Measurements from ENCODE around the gene SGK2.

SGK2 gene

DNA sequence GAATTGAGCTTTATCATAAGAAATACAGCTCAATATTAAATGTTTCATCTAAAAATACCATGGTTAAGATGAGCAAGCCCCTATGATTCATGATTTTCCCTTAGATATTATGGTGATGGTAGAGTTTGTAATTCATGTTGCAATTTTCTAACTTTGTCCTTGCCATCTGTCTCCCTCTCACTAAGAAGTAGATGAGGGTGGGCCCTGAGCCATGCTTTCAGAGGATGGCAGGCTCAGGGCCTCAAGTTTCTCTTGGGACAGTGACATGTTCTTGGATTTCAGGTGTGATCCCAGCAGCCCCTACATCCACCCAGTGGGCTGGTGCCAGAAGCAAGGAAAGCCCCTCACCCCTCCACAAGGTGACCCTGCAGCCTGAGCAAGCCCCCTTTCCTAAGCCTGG lies 25.8 kb upstream of the SGK2 start:
- H3K27me3 ChIP-seq (ENCODE audit: control insufficient read depth, low read length) = no peaks in the 10 kb centered on the region
- TF ChIP-seq CTCF (IDR thresholded peaks at IDR 0.05; ENCODE audit: low read depth, low read length, poor library complexity, severe bottlenecking) (no peak), EZH2phosphoT487 (IDR thresholded peaks at IDR 0.05; ENCODE audit: borderline replicate concordance, low read length) (no peak)
- H3K4me2 ChIP-seq (ENCODE audit: low read length) = no peak overlapping the region

GRCh38 chr20:43534016-43534415 lies 24.8 kb upstream of the SGK2 start:
- no peaks in the 10 kb centered on the region for H3K36me3 ChIP-seq (ENCODE audit: control insufficient read depth, low read length)
- H3K79me2 ChIP-seq (ENCODE audit: control insufficient read depth, low read length) = no peaks in the 10 kb centered on the region
- H3K4me3 ChIP-seq (ENCODE audit: low read length) = no peak overlapping the region
- no peaks in the 10 kb centered on the region for H3K9me3 ChIP-seq (ENCODE audit: control insufficient read depth, insufficient read depth, low read length)
- H3K4me1 ChIP-seq (ENCODE audit: control insufficient read depth, low read length) = no peaks in the 10 kb centered on the region
- H3K4me2 ChIP-seq (ENCODE audit: low read length) = no peak overlapping the region
- H3K9me2 ChIP-seq (replicated peaks; ENCODE audit: control insufficient read depth, low read length) = no peaks in the 10 kb centered on the region
- H3F3A ChIP-seq (ENCODE audit: control insufficient read depth, insufficient read depth) = no peaks in the 10 kb centered on the region
- no peaks in the 10 kb centered on the region for H3K27me3 ChIP-seq (ENCODE audit: control insufficient read depth, low read length)
- no peak for TF ChIP-seq EZH2phosphoT487 (IDR thresholded peaks at IDR 0.05; ENCODE audit: borderline replicate concordance, low read length)
- H4K20me1 ChIP-seq (ENCODE audit: control insufficient read depth, insufficient read depth, low read depth, low read length) = no peaks in the 10 kb centered on the region
- H3K27ac ChIP-seq (ENCODE audit: low read depth, low read length) = no peak overlapping the region

More for the DNA sequence above, 25.8 kb upstream of the SGK2 start:
- H3K9me3 ChIP-seq (ENCODE audit: control insufficient read depth, insufficient read depth, low read length) = no peaks in the 10 kb centered on the region
- no peaks in the 10 kb centered on the region for H3K36me3 ChIP-seq (ENCODE audit: control insufficient read depth, low read length)
- H3K4me1 ChIP-seq (ENCODE audit: control insufficient read depth, low read length) = no peaks in the 10 kb centered on the region
- no peaks in the 10 kb centered on the region for H3K79me2 ChIP-seq (ENCODE audit: control insufficient read depth, low read length)
- no peaks in the 10 kb centered on the region for H3K9me2 ChIP-seq (replicated peaks; ENCODE audit: control insufficient read depth, low read length)
- no peaks in the 10 kb centered on the region for H3F3A ChIP-seq (ENCODE audit: control insufficient read depth, insufficient read depth)
- H3K4me3 ChIP-seq (ENCODE audit: low read length) = no peak overlapping the region
- no peaks in the 10 kb centered on the region for H4K20me1 ChIP-seq (ENCODE audit: control insufficient read depth, insufficient read depth, low read depth, low read length)
- H3K27ac ChIP-seq (ENCODE audit: low read depth, low read length) = no peak overlapping the region

DNA sequence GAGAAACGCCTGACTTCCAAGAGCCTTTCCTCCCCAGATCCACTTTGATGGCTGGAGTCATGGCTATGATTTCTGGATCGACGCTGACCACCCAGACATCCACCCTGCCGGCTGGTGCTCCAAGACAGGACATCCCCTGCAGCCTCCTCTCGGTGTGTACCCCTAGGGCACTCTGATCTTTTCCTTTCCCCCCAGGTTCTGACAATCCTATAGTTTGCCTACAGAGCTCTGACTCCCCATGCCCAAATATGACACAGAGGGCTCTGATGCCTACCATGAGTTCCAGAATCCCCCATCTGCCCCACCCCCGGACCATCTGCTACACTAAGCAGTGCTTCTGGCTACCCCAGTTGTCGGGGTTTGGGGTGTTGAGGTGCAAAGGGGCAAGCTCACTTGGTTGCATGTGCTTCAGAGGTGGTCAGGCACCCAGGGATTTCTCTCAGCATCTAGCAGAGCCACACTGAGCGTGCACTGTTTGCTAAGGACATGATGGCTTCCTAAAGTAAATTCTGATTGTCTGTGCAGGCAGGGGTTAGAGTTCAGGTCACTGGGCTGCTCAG lies 24.0 kb upstream of the SGK2 start:
- no peaks in the 10 kb centered on the region for H4K20me1 ChIP-seq (ENCODE audit: control insufficient read depth, insufficient read depth, low read depth, low read length)
- no peak overlapping the region for H3K27ac ChIP-seq (ENCODE audit: low read depth, low read length)
- no peaks in the 10 kb centered on the region for H3K27me3 ChIP-seq (ENCODE audit: control insufficient read depth, low read length)
- no peak overlapping the region for H3K4me3 ChIP-seq (ENCODE audit: low read length)
- no peaks in the 10 kb centered on the region for H3K79me2 ChIP-seq (ENCODE audit: control insufficient read depth, low read length)
- no peaks in the 10 kb centered on the region for H3K9me2 ChIP-seq (replicated peaks; ENCODE audit: control insufficient read depth, low read length)
- H3K4me2 ChIP-seq (ENCODE audit: low read length) = no peak overlapping the region
- no peaks in the 10 kb centered on the region for H3K4me1 ChIP-seq (ENCODE audit: control insufficient read depth, low read length)
- no peaks in the 10 kb centered on the region for H3K36me3 ChIP-seq (ENCODE audit: control insufficient read depth, low read length)
- no peak for TF ChIP-seq EZH2phosphoT487 (IDR thresholded peaks at IDR 0.05; ENCODE audit: borderline replicate concordance, low read length)
- TF ChIP-seq CTCF (IDR thresholded peaks at IDR 0.05; ENCODE audit: low read depth, low read length, poor library complexity, severe bottlenecking) = no peak
- no peaks in the 10 kb centered on the region for H3K9me3 ChIP-seq (ENCODE audit: control insufficient read depth, insufficient read depth, low read length)
- H3F3A ChIP-seq (ENCODE audit: control insufficient read depth, insufficient read depth) = no peaks in the 10 kb centered on the region

- no peak for TF ChIP-seq CTCF (IDR thresholded peaks at IDR 0.05; ENCODE audit: low read depth, low read length, poor library complexity, severe bottlenecking)
- TF ChIP-seq EZH2phosphoT487 (IDR thresholded peaks at IDR 0.05; ENCODE audit: borderline replicate concordance, low read length) = no peak
- Histone ChIP-seq H3K9me3 (ENCODE audit: control insufficient read depth, insufficient read depth, low read length) (no peaks in the 10 kb centered on the region), H3K4me2 (ENCODE audit: low read length) (no peak overlapping the region), H3K36me3 (ENCODE audit: control insufficient read depth, low read length) (no peaks in the 10 kb centered on the region), H3F3A (ENCODE audit: control insufficient read depth, insufficient read depth) (no peaks in the 10 kb centered on the region), H3K79me2 (ENCODE audit: control insufficient read depth, low read length) (no peaks in the 10 kb centered on the region), H4K20me1 (ENCODE audit: control insufficient read depth, insufficient read depth, low read depth, low read length) (no peaks in the 10 kb centered on the region), H3K4me3 (ENCODE audit: low read length) (no peak overlapping the region), H3K27ac (ENCODE audit: low read depth, low read length) (no peak overlapping the region), H3K9me2 (replicated peaks; ENCODE audit: control insufficient read depth, low read length) (no peaks in the 10 kb centered on the region), H3K27me3 (ENCODE audit: control insufficient read depth, low read length) (no peaks in the 10 kb centered on the region), H3K4me1 (ENCODE audit: control insufficient read depth, low read length) (no peaks in the 10 kb centered on the region)
Observed at GRCh38 chr20:43535370-43536004, 23.3 kb upstream of the SGK2 start.

Data from DOHH2 (cell line).